HepG2 (cell line): ENCODE data around the gene FAM174C. TPM values are rescaled to one million over a fixed set of nuclear protein-coding genes. Genes with fewer than 3 reads are reported as not detected.

Experiments
- BORCS8-MEF2B ChIP-seq: sonication (generic); formaldehyde crosslinking; IDR thresholded peaks from 2 replicates; pipeline ENCODE4 v1.8.0; 2022; ENCODE audit warnings: mild to moderate bottlenecking, missing genetic modification reagents
- ERF ChIP-seq: IDR thresholded peaks from 2 replicates; pipeline ENCODE4 v1.6.1; 2018; ENCODE audit warnings: missing biosample characterization, missing genetic modification reagents
- FOSL2 ChIP-seq: sonication (generic); formaldehyde crosslinking; IDR thresholded peaks from 2 replicates; pipeline ENCODE4 v1.4.0; 2020; ENCODE audit warnings: missing genetic modification reagents
- GFI1 ChIP-seq: sonication (generic); formaldehyde crosslinking; IDR thresholded peaks from 2 replicates; pipeline ENCODE4 v1.5.0; 2020; ENCODE audit warnings: missing genetic modification reagents, mild to moderate bottlenecking, borderline replicate concordance
- HDAC1 ChIP-seq: sonication (generic); formaldehyde crosslinking; IDR thresholded peaks from 2 replicates; pipeline ENCODE4 v1.5.1; 2020; ENCODE audit warnings: mild to moderate bottlenecking, missing genetic modification reagents
- HNF1A ChIP-seq, 2 experiments: sonication (generic) in 1 of 2; formaldehyde crosslinking in 1 of 2; IDR thresholded peaks; 2 replicates each; pipeline versions ENCODE4 v1.4.0 to v1.6.1; 2016 to 2020; ENCODE audit warnings: borderline replicate concordance in 1 of 2, low read depth in 1 of 2, mild to moderate bottlenecking in 1 of 2, missing genetic modification reagents in 1 of 2
- ISX ChIP-seq: sonication (generic); formaldehyde crosslinking; conservative IDR thresholded peaks from 2 replicates; pipeline ENCODE4 v1.5.0; 2020; ENCODE audit warnings: missing genetic modification reagents
- MTA1 ChIP-seq: sonication (generic); formaldehyde crosslinking; IDR thresholded peaks from 2 replicates; pipeline ENCODE4 v1.4.0; 2020; ENCODE audit warnings: missing genetic modification reagents, mild to moderate bottlenecking, borderline replicate concordance
- NR2C2 ChIP-seq: sonication (generic); formaldehyde crosslinking; IDR thresholded peaks from 2 replicates; pipeline ENCODE4 v1.4.0; 2020; ENCODE audit warnings: missing genetic modification reagents, mild to moderate bottlenecking, moderate library complexity, borderline replicate concordance
- PHF21A ChIP-seq: sonication (generic); formaldehyde crosslinking; IDR thresholded peaks from 2 replicates; pipeline ENCODE4 v1.5.0; 2020; ENCODE audit warnings: mild to moderate bottlenecking, missing genetic modification reagents
- SALL1 ChIP-seq: sonication (generic); formaldehyde crosslinking; IDR thresholded peaks from 2 replicates; pipeline ENCODE4 v1.8.0; 2022; ENCODE audit warnings: mild to moderate bottlenecking, missing genetic modification reagents
- SMARCC2 ChIP-seq: fragments of 450-650 bp; IDR thresholded peaks from 2 replicates; pipeline ENCODE4 v1.6.1; 2017; ENCODE audit warnings: antibody characterized with exemption, mild to moderate bottlenecking
- SOX13 ChIP-seq, 3 experiments: fragments of 450-650 bp in 1 of 3; sonication (generic) in 1 of 3; formaldehyde crosslinking in 1 of 3; IDR thresholded peaks in 2 of 3; conservative IDR thresholded peaks in 1 of 3; 2 replicates each; pipeline versions ENCODE4 v1.5.0 to v1.6.1; 2016 to 2020; ENCODE audit warnings: antibody characterized with exemption in 1 of 3, mild to moderate bottlenecking in 1 of 3, missing compliant biosample characterization in 1 of 3, missing genetic modification reagents in 1 of 3, moderate library complexity in 1 of 3
- SSRP1 ChIP-seq: IDR thresholded peaks from 2 replicates; pipeline ENCODE4 v1.6.1; 2016; ENCODE audit warnings: control low read depth
- ZFP1 ChIP-seq: IDR thresholded peaks from 2 replicates; pipeline ENCODE4 v1.6.1; 2016
- ZNF460 ChIP-seq: sonication (generic); formaldehyde crosslinking; IDR thresholded peaks from 2 replicates; pipeline ENCODE4 v1.5.1; 2020; ENCODE audit warnings: missing genetic modification reagents, mild to moderate bottlenecking, borderline replicate concordance
- ZNF558 ChIP-seq: sonication (generic); formaldehyde crosslinking; IDR thresholded peaks from 2 replicates; pipeline ENCODE4 v1.9.0; 2022; ENCODE audit warnings: mild to moderate bottlenecking, missing genetic modification reagents, borderline replicate concordance
- ZNF639 ChIP-seq: conservative IDR thresholded peaks from 2 replicates; pipeline ENCODE4 v1.6.1; 2018; ENCODE audit warnings: missing genetic modification reagents
- ZNF704 ChIP-seq: sonication (generic); formaldehyde crosslinking; IDR thresholded peaks from 2 replicates; pipeline ENCODE4 v1.8.1; 2023; ENCODE audit warnings: mild to moderate bottlenecking, inconsistent platforms, moderate library complexity, missing genetic modification reagents, borderline replicate concordance
- ZNF713 ChIP-seq: sonication (generic); formaldehyde crosslinking; IDR thresholded peaks from 2 replicates; pipeline ENCODE4 v1.4.0; 2020; ENCODE audit warnings: mild to moderate bottlenecking, missing genetic modification reagents
- ZSCAN21 ChIP-seq: sonication (generic); formaldehyde crosslinking; IDR thresholded peaks from 2 replicates; pipeline ENCODE4 v1.8.0; 2022; ENCODE audit warnings: mild to moderate bottlenecking, missing genetic modification reagents, moderate library complexity, borderline replicate concordance
- polyA plus RNA-seq, 8 experiments: library from polyadenylated mRNA; depleted of rRNA in 3 of 8; stranded (reverse) in 7 of 8; unstranded in 1 of 8; fragments of >200 nt; fragmentation: Illumina TruSeq in 4 of 8; extraction: Trizol in 4 of 8; gene quantifications; 2 replicates each; pipeline versions ENCODE4 v1.2.1 to v1.2.3, GENCODE V29; 2011 to 2016; ENCODE audit warnings: low read depth in 4 of 8, missing spikeins in 1 of 8, mixed read lengths in 1 of 8; ENCODE audit not compliant: insufficient read depth in 1 of 8
- total RNA-seq, 5 experiments: library from RNA; depleted of rRNA; stranded (reverse); fragments of >200 nt; fragmentation: Illumina TruSeq; extraction: Trizol; gene quantifications; 2 replicates each; pipeline ENCODE4 v1.2.3, GENCODE V29; 2016; ENCODE audit warnings: low read depth in 1 of 5

The FAM174C gene
- total and polyA plus RNA-seq, 2 of the 13 experiments (the other 11 are each of a cell fraction or from before 2014, with no cell fraction given) = 19.5 to 31.3 TPM

GRCh38 chr19:1264801-1265614, 10.3 kb upstream of the FAM174C start (continued):
- TF ChIP-seq SOX13 (IDR thresholded peaks at IDR 0.05) (no peak), SOX13 (CRISPR knock-in tag; conservative IDR thresholded peaks at IDR 0.05 in 1 of 2, IDR thresholded peaks at IDR 0.05 in 1 of 2) (peak in 1 of 2 experiments; percentile 67; a peak in 2 of 4 replicates), SALL1 (CRISPR knock-in tag) (peak; percentile 83), BORCS8-MEF2B (CRISPR knock-in tag) (peak; percentile 23; the same call in 1 of the 2 replicates), MTA1 (peak; percentile 59; the same call in 1 of the 2 replicates), HDAC1 (peak; percentile 67), ERF (CRISPR knock-in tag) (peak; percentile 85), ISX (no peak), HNF1A (IDR thresholded peaks at IDR 0.05; ENCODE audit: low read depth) (no peak), HNF1A (CRISPR knock-in tag; IDR thresholded peaks at IDR 0.05; ENCODE audit: borderline replicate concordance) (0 out of 2 replicates have a peak, but pooled peaks have one; percentile 28), SMARCC2 (no peak), ZNF639 (CRISPR knock-in tag) (peak; percentile 60), ZNF713 (CRISPR knock-in tag) (0 out of 2 replicates have a peak, but pooled peaks have one; percentile 37), ZNF460 (no peak), ZNF704 (CRISPR knock-in tag) (0 out of 2 replicates have a peak, but pooled peaks have one; percentile 63), ZNF558 (CRISPR knock-in tag) (0 out of 2 replicates have a peak, but pooled peaks have one; percentile 35), ZFP1 (no peak), ZSCAN21 (CRISPR knock-in tag) (peak; percentile 24; the same call in 1 of the 2 replicates), GFI1 (no peak), NR2C2 (CRISPR knock-in tag) (no peak; the same call in 1 of the 2 replicates), SSRP1 (no peak), PHF21A (CRISPR knock-in tag) (peak; percentile 92), FOSL2 (CRISPR knock-in tag) (peak; percentile 99)
